SK-N-SH treated with all-trans-retinoic acid at 6 μM for 48 hours (cell line): Measurements from ENCODE around the gene GON7.

Experiments
- ESRRG ChIP-seq: fragments of 250-450 bp; sonication (Bioruptor Pico); IDR thresholded peaks from 2 replicates; pipeline ENCODE4 v1.6.1; 2021; ENCODE audit warnings: mild to moderate bottlenecking
- SNAI2 ChIP-seq: fragments of 250-450 bp; sonication (Bioruptor Pico); IDR thresholded peaks from 2 replicates; pipeline ENCODE4 v1.5.0; 2020; ENCODE audit warnings: mild to moderate bottlenecking, moderate library complexity
- ZNF70 ChIP-seq: fragments of 450-650 bp; formaldehyde crosslinking; IDR thresholded peaks from 2 replicates; pipeline ENCODE4 v1.5.0; 2020; ENCODE audit warnings: mild to moderate bottlenecking, moderate library complexity
- ZNF8 ChIP-seq: fragments of 450-650 bp; formaldehyde crosslinking; IDR thresholded peaks from 2 replicates; pipeline ENCODE4 v1.5.0; 2020; ENCODE audit warnings: mild to moderate bottlenecking, moderate library complexity
- TF ChIP-seq, protein P1 (sequence below): fragments of 250-450 bp; sonication (Bioruptor Pico); IDR thresholded peaks from 2 replicates; pipeline ENCODE4 v1.5.1; 2021; ENCODE audit warnings: mild to moderate bottlenecking, moderate library complexity
- TF ChIP-seq, protein P2 (sequence below): fragments of 250-450 bp; sonication (Bioruptor Pico); IDR thresholded peaks from 2 replicates; pipeline ENCODE4 v1.8.0; 2020; ENCODE audit warnings: mild to moderate bottlenecking, moderate library complexity, borderline replicate concordance

DNA sequence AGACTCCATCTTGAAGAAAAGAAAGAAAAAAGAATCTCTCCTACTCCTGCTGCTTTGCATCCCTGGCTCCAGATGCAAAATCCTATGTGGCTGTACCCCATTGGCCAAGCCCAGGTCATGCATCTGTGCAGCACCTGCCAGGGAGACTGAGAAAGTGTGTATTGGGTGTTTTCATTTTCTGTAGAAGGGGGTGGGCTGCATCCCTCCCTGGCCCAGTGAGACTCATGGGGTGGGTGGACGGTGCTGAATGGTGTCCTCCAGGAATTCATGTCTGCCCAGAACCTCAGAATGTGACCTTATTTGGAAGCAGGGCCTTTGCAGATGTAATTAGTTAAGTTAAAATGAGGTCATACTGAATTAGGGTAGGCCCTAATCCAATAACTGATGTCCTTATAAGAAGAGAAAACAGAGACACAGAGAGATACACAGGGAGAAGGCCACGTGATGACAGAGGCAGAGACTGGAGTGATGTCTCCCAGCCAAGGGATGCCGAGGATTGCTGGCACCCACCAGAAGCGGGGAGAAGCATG, 45.4 kb downstream of the GON7 start:
- TF ChIP-seq ESRRG (CRISPR knock-in tag): no peak
- TF ChIP-seq ZNF70 (CRISPR knock-in tag): no peak
- TF ChIP-seq, protein P1, sequence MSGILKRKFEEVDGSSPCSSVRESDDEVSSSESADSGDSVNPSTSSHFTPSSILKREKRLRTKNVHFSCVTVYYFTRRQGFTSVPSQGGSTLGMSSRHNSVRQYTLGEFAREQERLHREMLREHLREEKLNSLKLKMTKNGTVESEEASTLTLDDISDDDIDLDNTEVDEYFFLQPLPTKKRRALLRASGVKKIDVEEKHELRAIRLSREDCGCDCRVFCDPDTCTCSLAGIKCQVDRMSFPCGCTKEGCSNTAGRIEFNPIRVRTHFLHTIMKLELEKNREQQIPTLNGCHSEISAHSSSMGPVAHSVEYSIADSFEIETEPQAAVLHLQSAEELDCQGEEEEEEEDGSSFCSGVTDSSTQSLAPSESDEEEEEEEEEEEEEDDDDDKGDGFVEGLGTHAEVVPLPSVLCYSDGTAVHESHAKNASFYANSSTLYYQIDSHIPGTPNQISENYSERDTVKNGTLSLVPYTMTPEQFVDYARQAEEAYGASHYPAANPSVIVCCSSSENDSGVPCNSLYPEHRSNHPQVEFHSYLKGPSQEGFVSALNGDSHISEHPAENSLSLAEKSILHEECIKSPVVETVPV (CRISPR knock-in tag): no peak
- TF ChIP-seq, protein P2, sequence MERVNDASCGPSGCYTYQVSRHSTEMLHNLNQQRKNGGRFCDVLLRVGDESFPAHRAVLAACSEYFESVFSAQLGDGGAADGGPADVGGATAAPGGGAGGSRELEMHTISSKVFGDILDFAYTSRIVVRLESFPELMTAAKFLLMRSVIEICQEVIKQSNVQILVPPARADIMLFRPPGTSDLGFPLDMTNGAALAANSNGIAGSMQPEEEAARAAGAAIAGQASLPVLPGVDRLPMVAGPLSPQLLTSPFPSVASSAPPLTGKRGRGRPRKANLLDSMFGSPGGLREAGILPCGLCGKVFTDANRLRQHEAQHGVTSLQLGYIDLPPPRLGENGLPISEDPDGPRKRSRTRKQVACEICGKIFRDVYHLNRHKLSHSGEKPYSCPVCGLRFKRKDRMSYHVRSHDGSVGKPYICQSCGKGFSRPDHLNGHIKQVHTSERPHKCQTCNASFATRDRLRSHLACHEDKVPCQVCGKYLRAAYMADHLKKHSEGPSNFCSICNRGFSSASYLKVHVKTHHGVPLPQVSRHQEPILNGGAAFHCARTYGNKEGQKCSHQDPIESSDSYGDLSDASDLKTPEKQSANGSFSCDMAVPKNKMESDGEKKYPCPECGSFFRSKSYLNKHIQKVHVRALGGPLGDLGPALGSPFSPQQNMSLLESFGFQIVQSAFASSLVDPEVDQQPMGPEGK (CRISPR knock-in tag): no peak
- no peak for TF ChIP-seq SNAI2 (CRISPR knock-in tag)
- no peak for TF ChIP-seq ZNF8 (CRISPR knock-in tag)
